T-helper 1 cell treated with Interleukin-12 subunit alpha and Interleukin-12 subunit beta and Interleukin-4 antibody, amounts not matched to agents 30 μg/mL and 1 μg/mL, for 36 hours (primary cell): ENCODE measurements around the gene CREB3L4.
"Not testable (repeated sequence)": the region's sequence is repeated elsewhere in the genome, so short reads cannot be mapped to it uniquely, and the experiment has no call there.

Experiments
- H3K27ac Mint-ChIP-seq: one replicate; pipeline ENCODE4 v1.8.0; 2021; ENCODE audit warnings: mild to moderate bottlenecking, mixed read lengths
- H3K27me3 Mint-ChIP-seq: one replicate; pipeline ENCODE4 v1.8.0; 2021; ENCODE audit warnings: low read depth, mixed read lengths
- H3K36me3 Mint-ChIP-seq: one replicate; pipeline ENCODE4 v1.8.0; 2021; ENCODE audit warnings: low read depth, mixed read lengths
- H3K4me1 Mint-ChIP-seq: one replicate; pipeline ENCODE4 v1.8.0; 2021; ENCODE audit warnings: low read depth, mixed read lengths
- H3K4me3 Mint-ChIP-seq: one replicate; pipeline ENCODE4 v1.8.0; 2021; ENCODE audit warnings: mild to moderate bottlenecking, moderate library complexity, mixed read lengths
- H3K9me3 Mint-ChIP-seq: one replicate; pipeline ENCODE4 v1.8.0; 2021; ENCODE audit warnings: mixed read lengths

CREB3L4 gene

DNA sequence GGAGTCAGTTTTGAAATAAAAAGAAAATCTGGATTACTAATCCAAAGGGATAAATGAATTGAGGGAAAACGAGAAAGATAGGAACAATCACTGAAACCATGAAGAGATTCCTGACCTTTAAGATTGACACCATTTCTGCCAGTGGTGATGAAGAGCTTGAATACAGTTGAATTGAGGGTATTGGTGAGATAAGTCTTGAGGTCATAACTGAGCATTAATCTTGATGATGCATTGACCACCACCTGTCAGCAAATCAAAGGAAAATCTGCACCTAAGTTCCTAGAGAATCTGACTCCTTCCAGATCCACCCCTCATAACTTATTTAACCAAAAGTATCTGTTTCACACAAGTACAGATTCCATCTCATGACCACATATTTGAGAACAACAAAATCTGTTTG, 44.4 kb downstream of the CREB3L4 start:
- H3K9me3 Mint-ChIP-seq: no peaks in the 10 kb centered on the region
- no peaks in the 10 kb centered on the region for H3K27me3 Mint-ChIP-seq
- no peaks in the 10 kb centered on the region for H3K36me3 Mint-ChIP-seq
- H3K4me1 Mint-ChIP-seq: no peaks in the 10 kb centered on the region
- no peak overlapping the region for H3K4me3 Mint-ChIP-seq
- no peak overlapping the region for H3K27ac Mint-ChIP-seq

DNA sequence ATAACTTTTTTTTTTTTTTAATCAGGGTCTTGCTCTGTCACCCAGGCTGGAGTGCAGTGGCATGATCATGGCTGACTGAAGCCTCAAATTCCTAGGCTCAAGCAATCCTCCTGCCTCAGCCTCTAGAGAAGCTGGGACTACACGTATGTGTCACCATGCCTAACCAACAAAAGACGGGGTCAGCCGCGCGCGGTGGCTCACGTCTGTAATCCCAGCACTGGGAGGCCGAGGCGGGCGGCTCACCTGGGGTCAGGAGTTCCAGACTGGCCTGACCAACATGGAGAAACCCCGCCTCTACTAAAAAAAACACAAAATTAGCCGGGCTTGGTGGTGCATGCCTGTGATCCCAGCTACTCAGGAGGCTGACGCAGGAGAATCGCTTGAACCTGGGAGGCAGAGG, 44.8 kb downstream of the CREB3L4 start:
- H3K36me3 Mint-ChIP-seq, H3K27ac Mint-ChIP-seq: not testable (repeated sequence)

DNA sequence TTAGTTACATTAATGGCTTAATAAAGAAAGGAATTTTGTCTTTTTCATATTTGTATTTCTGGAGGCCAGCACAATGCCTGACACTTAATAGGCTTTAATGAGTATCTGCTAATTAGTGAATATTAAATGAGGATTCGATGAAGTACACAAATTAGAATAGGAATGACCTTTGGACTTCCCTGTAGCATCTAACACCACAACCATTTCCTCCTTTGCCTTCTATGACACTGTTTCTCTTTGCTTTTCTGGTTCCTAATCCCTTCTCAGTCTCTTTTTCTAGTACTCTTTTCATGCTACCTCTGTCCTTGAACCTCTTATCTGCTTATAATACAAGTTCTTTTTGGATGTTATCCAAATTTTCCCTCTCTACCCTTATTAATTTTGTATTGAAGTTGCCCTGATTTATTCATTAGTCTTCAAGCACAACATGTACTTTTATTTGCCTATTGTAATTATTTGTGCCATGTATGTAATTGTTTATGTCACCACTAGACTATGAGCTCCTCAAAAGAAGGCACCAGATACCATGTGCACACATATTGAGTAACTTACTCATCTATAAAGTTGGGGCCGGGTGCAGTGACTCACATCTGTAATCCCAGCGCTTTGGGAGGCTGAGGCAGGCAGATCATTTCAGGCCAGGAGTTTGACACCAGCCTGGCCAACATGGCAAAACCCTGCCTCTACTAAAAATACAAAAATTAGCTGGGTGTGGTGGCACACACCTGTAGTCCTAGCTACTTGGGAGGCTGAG, 46.6 kb downstream of the CREB3L4 start:
- Mint-ChIP-seq H3K27me3 (no peaks in the 10 kb centered on the region), H3K36me3 (no peaks in the 10 kb centered on the region), H3K4me1 (no peaks in the 10 kb centered on the region), H3K4me3 (no peak overlapping the region), H3K27ac (no peak overlapping the region), H3K9me3 (no peaks in the 10 kb centered on the region)

More for the DNA sequence above, 44.8 kb downstream of the CREB3L4 start:
- not testable (repeated sequence) for H3K4me1 Mint-ChIP-seq, H3K27me3 Mint-ChIP-seq, H3K9me3 Mint-ChIP-seq, H3K4me3 Mint-ChIP-seq

DNA sequence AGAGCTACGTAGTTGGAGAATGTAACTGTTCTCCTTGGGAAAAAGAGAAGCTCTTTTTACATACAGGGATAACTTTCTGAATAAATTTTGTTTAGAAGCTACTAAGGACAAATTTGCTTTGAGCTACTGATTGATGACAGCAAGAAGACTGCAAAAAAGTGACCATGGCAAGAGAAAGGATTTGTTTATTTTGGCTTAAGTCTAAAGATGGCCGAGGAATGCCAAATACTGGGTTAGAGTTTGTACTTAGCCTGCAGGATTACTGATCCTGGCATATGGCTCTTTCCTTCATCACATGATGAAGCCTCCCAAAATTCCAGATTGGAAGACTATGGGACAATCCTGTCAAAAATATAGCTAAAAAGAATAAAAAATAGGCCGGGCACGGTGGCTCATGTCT, 51.6 kb downstream of the CREB3L4 start:
- no peak overlapping the region for H3K4me3 Mint-ChIP-seq
- no peaks in the 10 kb centered on the region for H3K36me3 Mint-ChIP-seq
- no peaks in the 10 kb centered on the region for H3K27me3 Mint-ChIP-seq
- H3K27ac Mint-ChIP-seq: no peak overlapping the region
- H3K9me3 Mint-ChIP-seq: no peaks in the 10 kb centered on the region
- no peaks in the 10 kb centered on the region for H3K4me1 Mint-ChIP-seq

DNA sequence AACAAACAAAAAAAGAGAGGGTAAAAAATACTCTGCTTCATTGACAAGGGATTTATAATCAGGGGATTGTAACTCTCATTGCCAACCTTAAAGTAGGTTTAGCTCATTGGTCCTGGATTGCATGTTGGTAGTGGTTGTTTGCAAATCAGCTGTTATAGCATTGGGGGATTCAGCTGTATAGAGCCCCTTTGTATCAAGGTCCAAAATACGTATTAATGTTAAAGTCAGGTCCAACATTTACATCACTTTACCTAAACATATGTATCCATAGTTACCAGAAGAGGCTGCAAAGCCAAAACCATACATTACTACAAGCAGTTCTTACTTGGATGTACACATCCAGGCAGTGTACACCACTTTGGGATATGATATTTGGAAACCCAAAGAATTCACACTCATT, 52.2 kb downstream of the CREB3L4 start:
- Mint-ChIP-seq H3K27ac (no peak overlapping the region), H3K36me3 (no peaks in the 10 kb centered on the region), H3K4me1 (no peaks in the 10 kb centered on the region), H3K27me3 (no peaks in the 10 kb centered on the region), H3K4me3 (no peak overlapping the region), H3K9me3 (no peaks in the 10 kb centered on the region)
